GM18909 (cell line): ENCODE results near the gene LAMA3.

Experiments used
- ATAC-seq: cut with Tn5 transposase; IDR thresholded peaks from one replicate; pipeline ENCODE4 v1.9.1; 2021; ENCODE audit warnings: mild to moderate bottlenecking; ENCODE audit not compliant: unreplicated experiment, poor library complexity

Gene LAMA3

DNA sequence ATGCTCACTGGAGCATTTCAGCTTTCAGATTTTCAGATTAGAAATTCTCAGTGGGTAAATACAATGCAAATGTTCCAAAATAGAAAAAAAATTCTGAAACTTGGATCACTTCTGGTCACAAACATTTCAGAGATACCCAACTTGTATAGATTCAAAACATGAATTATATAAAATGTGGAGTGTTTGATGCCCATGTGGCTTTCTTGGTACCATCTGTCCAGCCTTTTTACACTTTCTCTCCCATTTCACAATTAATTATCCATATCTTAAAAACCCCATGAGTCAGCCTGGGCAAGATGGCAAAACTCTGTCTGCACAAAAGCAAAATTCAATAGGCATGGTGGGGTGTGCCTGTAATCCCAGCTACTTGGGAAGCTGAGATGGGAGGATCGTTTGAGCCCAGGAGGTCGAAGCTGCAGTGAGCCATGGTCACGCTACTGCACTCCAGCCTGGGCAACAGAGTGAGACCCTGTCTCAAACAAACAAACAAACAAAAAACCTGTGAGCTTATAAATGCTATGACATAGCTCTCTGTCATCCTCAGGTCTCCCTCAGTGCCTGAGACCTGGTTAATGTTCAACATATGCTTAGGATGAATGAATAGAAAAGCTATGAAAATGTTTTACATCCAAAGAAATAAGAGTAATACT, 179.0 kb downstream of the LAMA3 start:
- no peak for ATAC-seq

DNA sequence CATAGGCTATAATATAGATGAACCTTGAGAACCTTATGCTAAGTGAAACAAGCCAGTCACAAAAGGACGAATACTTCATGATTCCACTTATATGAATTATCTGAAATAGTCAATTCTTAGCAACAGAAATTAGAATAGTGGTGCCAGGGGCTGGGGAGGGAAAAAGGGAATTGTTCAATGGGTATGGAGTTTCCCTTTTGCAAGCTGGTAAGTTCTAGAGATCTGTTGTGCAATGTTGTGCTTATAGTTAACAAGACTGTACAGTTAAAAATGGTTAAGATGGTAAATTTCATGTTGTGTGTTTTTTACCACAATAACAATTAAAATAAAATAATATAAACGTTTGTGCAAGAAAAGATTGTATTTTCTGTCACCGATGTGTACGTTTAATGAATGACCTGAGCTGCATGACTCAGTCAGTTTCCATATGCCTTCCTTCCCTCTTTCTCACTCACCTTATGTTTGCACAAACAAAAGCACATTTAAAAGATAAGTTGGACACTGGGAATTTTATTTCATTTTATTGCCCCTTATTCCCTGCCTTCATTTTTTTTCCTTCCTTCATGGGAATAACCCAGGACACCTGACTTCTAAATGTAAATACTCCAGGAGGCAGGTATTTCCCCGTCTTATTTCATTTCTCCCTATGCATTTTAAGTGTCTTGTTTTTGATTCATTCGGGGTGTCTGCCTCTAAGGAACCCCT, 181.6 kb downstream of the LAMA3 start:
- ATAC-seq, result no peak

DNA sequence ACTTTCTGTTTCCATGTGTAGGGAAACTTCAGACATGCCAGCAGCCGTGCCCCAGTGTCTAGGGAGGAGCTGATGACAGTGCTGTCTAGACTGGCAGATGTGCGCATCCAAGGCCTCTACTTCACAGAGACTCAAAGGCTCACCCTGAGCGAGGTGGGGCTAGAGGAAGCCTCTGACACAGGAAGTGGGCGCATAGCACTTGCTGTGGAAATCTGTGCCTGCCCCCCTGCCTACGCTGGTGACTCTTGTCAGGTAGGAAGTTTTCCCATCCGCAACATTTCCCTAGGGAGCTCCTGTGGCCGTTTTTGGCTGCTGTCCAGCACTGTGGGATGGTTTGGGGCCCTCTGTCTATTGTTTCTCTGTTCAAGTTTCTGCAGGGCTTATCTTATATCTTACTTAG, 182.2 kb downstream of the LAMA3 start:
- ATAC-seq, result peak; percentile 84

DNA sequence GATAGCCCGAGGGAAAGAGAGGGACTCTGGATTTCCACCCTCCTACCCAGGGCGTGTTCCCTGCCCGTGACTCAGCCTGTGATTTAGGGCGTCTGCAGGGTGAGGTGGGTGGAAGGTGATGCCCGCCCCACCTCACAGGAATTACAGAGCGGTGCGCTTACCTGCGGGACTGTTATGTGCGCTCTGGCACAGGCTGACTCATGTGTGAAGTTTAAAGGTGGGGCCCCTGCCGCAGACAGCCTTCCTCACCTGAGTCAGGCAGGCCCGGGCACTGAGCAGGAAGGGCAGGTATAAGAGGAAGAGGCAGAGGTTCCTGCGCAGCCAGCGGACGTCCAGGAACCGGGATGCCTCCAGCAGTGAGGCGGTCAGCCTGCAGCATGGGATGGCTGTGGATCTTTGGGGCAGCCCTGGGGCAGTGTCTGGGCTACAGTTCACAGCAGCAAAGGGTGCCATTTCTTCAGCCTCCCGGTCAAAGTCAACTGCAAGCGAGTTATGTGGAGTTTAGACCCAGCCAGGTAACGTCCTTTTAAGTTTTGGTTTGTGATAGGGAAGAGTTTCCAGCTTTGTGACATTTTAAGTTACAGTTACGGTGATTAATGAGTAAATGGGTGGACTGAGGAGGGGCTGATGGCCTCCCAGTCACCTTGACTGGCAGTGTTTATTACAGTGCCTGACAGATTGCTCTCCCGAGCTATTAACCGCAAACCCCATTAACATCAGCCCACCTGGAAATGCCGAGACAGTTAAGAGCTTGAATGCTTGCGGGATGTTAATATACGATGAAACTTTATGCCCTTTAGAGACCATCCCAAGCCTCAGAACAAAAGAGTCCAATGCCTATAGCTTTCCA, 183.7 kb downstream of the LAMA3 start:
- no peak for ATAC-seq

DNA sequence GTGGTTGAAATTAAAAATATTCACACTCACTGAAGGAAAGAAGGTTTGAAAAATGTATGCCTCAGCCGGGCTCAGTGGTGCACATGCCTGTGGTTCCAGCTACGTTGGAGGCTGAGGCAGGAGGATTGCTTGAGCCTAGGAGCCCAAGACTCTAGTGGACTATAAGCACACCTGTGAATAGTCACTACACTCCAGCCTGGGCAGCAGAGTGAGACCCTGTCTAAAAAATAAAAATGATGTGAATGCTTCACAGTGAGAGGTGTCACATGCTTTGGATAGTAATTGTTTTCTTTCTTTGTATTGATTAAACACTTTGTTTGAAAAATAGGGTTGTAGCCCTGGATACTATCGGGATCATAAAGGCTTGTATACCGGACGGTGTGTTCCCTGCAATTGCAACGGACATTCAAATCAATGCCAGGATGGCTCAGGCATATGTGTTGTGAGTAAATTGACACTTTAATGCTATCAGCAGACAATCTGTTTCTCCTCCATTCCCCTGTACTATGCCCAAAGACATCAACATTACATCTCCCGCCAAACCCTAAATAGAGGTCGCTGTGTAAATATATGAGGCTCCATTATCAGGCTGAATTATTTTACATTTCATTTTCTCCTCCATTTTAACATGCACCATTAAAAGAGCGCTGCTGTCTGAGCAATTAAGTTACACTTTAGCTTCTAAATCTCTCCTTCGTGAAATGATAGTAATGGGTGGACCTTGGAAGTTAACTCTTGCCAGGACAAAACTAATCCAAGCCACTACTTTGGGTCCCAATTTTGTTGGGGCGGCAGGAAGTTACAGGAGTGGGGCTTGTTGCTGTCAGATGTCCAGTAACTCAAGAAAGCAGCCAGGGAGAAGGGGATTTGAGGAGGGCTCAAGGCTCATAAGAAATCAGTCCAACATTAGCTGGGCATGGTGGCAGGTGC, 187.0 kb downstream of the LAMA3 start:
- ATAC-seq, result no peak

DNA sequence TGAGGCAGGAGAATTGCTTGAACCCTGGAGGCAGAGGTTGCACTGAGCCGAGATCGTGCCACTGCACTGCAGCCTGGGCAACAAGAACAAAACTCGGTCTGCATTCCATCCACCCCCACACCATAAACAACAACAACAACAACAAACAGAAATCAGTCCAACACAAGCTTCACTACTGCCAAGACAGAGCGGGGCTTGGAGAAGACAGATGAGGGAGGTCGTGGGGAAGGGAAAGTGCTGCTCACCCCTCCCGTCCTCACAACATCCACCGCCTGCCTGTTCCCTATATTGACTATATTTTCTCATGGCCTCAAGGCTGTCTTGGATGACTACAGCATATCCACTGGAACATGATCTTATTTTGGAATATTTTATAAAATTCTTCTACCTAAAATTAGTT, 187.7 kb downstream of the LAMA3 start:
- no peak for ATAC-seq

DNA sequence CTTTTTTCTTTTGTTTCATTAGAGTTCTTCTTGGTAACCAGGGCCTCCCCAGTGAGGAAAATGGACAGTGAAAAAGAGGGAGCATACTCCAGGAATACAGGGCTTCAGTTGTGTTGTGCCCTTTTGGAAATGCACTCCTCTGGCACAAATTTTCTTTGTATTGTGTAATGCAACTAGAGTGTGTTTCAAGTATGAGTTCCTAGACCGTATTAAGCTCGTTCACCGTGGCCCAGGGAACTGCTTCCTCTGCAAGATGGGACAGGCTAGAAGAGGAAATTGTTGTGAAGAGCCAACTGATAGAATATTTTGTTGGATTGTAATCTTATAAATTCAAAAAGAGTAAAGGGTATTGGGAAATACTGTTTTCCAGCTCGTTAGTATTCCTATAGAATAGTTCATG, 188.1 kb downstream of the LAMA3 start:
- ATAC-seq, result no peak

DNA sequence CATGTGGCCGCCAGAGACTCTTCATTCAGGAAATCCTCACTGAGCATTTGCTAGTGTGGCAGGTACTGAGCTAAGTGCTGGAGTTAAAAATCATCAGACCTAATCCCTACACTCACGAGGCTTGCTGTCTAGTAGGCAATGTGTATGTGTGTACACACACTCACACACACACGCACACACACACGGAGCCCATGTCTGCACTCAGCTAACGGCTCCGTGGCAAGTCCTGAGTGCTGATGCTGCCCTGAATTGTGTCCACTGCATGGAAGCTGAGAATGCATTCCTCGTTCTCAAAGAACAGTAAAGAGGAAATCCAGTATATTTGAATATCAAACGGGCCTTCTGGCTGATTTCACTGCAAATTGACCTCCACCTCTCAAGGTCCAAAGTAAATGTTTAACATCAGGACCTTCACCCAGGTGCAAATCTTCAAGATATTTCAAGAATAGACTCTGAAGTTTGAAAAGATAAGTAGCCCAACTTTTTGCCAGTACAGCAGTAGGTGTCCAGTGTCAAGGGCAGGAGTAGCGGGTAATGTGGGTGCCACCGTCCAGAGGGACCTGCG, 189.2 kb downstream of the LAMA3 start:
- no peak for ATAC-seq

DNA sequence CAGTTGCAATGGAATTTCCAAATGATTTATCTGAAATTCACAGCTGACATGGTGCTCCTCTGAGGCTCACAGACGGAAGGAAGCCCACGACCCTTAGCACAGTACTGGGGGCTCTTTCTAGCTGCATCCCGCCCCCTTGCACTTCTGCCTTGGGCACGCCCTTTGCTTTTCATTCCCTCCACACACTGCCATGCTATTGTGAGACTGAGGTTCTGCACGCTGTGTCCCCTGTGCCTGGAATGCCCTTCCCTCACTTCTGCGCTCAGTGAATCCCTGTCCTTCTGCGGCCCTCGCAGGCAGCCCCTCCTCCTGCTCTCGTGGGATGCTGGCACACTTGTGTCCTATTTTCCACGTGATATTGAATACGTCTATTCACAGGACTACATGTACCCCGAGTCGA, 189.9 kb downstream of the LAMA3 start:
- no peak for ATAC-seq

DNA sequence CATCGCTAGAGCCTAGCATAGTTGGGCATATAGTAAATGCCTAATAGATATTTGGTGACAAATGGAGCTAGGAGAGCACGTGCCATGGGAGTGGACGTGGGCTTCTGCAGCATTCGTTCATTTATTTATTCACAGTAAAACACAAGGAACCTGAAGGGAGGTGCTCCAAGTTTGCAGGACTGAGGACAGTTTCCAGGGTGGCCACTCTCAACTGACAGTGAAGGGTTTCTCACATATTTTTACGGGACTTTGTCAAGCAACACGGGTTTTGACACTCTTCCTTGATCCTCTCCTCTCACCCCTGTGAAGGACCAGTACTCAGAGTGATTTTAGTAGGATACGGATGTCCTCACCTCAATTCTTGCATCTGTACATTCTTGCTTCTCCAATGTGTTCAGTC, 190.3 kb downstream of the LAMA3 start:
- ATAC-seq, result no peak

DNA sequence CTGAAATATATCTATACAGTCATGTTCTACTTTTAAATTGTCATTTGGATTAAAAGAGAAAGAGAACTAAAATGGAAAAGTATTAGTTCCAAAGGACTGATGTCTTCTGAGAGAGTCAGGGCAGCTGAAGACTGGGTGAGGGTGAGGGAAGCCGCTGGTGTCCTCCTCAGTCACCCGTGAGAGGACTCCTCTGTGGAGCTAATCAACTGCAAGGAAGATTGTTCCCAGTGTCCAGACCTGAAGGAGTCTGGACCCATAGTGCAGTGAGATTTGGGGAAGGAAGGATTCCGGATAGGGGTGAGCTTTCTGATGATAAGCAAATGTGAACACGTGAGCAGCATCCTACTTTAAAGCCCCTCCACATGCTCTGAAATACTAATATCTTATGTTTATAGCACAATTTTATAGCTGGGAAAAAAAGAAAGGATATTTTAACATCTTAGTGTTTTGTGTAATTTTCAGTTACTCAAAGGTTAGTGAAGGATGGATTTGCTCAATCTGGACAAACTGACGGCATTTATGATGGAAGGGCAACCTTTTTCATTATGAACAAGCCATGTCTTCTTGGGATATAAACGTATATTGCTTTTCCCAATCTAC, 190.8 kb downstream of the LAMA3 start:
- ATAC-seq, result no peak

DNA sequence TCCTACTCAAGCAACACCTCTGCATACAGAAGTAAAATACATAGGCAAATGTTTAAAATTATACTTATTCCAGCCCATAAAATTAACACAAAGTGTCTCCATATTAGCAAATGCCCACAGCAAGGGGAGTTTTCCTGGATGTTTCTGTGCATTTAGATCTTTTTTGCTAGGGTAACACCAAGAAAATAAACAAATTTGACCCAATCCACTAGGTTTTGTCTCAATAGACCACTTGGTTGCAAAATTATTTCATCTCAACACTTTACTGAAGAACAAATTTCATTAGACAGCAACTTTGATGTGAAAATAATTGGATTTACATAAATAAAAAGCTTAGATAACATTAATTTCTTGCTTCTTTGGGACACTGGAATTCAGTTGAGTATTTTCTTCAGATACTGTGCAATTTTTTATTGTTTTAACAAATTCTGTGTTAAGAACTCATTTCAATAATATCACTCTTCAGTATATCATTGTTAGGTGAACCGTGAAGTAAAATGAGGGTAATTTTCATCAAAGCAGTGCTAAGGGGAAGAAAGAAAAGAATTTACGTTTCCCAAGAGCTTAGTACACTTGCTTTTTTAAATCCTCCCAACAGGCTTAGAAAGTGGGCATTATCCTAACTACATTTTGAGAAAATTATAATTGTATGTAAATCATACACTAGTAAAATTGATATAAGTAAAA, 191.8 kb downstream of the LAMA3 start:
- ATAC-seq, result no peak

DNA sequence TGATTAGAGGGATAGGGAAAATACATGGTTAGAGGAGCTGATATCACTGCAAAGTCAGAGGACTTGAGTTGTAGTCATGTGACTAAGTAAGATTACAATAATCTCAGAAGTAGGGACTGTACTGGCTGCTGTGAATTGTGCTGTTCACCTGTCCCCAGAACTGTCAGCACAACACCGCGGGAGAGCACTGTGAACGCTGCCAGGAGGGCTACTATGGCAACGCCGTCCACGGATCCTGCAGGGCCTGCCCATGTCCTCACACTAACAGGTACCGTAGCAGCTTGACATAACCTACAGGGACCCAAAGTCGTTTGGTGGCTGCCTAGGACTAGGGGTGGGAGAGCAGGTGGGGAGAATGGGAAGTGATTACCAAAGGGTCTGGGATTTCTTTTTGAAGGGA, 192.5 kb downstream of the LAMA3 start:
- no peak for ATAC-seq

DNA sequence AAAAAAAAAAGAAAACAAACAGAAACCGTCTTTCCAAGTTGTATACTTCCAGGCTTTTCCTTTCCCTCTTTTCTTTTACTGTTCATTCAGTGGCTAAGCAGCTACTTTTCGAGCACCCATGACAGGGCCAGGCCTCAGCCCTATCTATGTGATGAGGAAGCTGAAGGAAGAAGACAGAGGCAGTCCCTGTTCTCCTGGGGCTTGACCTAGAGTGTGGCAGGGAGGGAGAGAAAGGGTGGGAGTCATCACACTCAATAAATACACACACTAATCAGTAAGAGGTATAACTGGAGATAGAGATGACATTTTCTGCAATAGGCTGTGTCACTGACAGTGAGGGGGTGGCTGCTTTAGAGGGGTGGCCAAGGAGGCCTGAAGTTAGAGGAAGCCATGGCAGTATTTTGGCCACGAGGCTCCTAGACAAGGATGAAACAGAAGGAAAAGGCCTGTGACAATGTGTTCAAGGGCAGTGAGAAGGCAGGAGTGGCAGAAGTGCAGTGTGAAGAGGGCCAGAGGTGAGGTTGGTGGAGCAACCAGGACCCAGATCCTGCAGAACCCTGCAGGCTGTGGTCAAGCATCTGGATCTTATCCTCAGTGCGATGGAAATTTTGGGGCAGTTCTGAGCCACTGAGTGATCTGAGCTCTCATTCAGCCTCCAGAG, 193.5 kb downstream of the LAMA3 start:
- no peak for ATAC-seq

DNA sequence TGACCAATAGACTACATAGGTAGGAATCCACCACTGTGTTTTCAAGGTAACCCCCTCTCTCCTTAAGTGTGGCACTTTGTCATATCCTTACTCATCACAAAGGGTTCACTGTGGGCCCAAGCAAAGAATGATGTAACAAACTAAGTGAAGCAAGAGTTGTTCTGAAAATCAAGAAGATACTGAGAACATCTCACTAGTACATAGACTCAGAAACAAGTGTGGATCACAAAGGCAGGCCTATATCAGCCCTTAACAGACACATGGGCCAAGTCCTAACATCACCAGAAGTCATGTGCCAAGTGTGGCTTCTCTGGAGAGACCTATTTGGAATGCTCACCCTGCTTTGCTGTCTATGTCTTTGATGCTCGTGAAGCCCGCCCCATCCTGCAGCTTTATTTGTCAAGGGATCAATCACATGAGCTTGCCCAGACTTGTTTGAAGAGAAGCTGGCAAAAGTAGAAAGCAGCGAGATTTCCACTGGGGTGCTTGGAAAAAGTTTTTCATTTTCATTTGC, 194.1 kb downstream of the LAMA3 start:
- ATAC-seq, result no peak

DNA sequence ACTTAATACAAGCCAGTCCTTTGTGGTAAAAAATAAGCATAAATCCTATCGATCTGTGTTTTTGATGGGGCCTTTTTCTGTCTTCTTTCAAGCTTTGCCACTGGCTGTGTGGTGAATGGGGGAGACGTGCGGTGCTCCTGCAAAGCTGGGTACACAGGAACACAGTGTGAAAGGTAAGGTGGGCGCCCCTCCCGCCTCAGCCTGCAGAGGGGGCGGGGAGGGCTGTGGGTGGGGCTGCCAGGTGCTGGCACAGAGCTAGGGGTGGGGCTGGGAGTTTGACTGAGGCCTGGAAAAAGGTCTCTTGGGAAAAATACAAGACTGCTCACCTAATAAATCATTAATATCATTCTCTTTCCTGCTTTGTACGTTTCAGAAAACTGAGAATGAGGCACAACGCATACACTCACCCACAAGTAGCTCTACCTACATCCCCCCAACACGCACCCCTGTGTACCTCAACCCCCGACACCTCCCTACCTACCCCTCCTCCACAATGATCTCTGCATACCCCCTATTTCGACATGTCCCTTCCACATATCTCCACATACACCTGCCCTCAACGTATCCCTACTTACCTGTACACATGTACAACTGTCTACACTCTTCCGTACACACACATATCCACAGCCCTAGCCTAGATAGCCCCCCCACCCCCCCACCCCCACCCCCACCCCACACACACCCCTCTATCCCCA, 195.6 kb downstream of the LAMA3 start:
- ATAC-seq, result no peak

DNA sequence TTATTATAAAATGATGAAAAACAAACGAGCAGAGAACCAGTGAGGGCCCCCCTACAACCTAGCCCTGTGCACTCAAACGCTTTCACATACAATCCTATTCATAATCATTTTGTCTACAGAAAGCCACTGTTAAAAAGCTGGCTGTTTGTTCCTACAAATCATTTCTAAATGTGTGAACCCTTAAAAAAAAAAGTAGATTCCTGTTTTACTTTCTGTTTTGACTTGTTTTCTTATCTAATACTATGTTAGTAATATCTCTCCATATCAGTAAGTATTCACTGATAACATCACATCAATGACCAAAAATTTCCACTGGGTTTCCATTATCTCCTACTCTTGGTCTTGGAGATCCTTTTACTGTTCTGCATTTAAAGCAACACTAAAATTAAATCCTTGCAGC, 196.5 kb downstream of the LAMA3 start:
- ATAC-seq, result no peak

DNA sequence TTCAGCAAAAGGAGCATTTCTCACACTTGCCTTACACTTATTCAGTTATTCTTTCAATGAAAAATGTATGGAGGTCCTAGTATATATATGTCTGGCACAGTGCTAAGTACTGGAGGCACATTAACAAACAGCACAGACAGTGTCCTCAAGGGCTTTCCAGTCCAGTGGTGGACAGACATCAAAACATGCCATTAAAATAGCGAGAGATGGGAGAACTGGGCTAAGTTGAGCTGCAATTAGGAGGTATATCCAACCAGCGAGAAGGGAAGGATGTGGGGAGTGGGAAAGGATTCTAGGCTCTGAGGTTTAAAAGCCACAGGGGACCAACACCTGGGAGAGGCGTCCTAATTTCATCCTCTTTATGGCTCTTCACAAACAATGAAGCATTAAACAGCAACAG, 197.8 kb downstream of the LAMA3 start:
- ATAC-seq, result no peak
